ENCODE data around the gene DHRS3.
"Not testable (repeated sequence)": the region's sequence is repeated elsewhere in the genome, so short reads cannot be mapped to it uniquely, and the experiment has no call there.

The DHRS3 gene

GRCh38 chr1:12539320-12539704, 78.7 kb downstream of the DHRS3 start:
- DNase-seq (ENCODE audit: low read depth) = no peak

GRCh38 chr1:12538536-12538935, 79.5 kb downstream of the DHRS3 start:
- DNase-seq (ENCODE audit: low read depth) = not testable (repeated sequence)

DNA sequence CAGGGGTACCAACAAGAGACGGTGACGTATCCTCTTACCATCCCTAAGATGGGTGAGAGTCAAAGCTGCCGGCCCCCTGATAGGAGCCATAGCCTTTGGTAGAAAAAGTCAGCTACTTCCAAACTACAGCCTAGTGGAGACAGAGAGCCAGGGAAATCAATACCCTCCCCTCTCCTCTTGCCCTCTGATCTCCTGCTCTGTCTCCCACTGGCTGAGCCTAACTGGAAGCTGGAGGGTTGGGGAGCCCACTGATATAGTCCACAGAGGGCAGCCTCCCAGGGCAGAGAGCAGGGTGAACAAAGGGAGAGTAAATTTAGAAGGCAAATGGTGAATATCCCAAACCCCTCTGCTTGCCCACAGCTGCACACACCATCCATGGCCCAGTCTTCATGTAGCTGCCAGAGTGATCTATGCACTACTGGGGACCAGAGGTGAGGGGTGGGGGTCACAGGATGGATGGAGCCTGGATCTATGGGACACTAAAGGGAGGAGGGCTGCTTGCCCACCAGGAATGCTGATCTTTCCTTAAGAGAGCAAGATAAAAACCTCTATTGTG, 80.0 kb downstream of the DHRS3 start:
- DNase-seq (ENCODE audit: low read depth) = no peak

DNA sequence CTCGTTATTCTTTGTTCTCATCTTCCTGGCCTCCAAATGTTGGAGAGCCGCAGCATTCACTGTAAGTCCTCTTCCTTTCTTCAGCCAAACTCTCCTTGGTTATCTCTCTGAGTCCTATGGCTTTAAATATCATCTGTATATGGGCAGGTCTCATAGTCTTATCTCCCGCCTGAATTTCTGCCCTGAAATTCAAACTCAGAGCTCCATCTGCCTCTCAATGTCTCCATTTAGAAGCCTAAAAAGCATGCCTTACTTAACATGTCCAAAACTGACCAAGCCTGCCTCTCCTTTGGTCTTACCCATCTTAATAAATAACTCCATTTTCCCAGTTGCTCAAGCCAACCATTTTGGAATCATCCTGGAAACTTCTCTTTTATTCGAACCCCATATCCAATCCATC, 80.7 kb downstream of the DHRS3 start:
- DNase-seq (ENCODE audit: low read depth) = no peak

DNA sequence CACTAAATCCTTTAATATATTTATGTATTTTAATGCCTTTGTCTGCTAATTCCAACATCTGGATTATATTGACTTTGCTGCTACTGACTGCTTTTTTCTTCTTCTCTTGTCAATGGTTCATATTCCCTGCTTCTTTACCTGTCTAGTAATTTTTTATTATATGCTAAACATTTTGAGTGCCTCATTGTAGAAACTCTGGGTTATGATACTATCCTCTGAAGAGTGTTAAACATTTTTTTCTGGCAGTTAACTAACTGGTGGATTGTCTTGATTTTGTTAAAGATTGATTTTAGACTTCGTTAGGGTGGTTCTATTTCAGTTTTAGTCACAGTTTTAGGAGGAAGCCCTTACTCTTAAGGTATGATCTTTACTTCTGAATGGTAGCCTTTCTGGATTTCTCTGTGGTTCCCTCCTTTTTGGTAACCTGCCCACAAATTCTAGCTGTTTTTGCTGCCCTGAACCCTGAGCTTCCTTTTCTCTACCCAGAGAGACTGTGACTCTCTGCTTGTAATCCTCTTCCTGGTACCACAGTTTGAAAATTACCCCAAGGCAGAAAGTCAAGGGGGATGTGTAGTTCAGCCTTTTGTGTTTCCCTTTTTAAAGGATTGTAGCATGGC, 81.9 kb downstream of the DHRS3 start:
- no peak for DNase-seq (ENCODE audit: low read depth)

- no peak for DNase-seq (ENCODE audit: low read depth)
Observed at GRCh38 chr1:12532405-12533315, 85.3 kb downstream of the DHRS3 start.

- no peak for DNase-seq (ENCODE audit: low read depth)
Observed at GRCh38 chr1:12531179-12531499, 86.9 kb downstream of the DHRS3 start.

- no peak for DNase-seq (ENCODE audit: low read depth)
Observed at GRCh38 chr1:12530462-12531178, 87.4 kb downstream of the DHRS3 start.

DNA sequence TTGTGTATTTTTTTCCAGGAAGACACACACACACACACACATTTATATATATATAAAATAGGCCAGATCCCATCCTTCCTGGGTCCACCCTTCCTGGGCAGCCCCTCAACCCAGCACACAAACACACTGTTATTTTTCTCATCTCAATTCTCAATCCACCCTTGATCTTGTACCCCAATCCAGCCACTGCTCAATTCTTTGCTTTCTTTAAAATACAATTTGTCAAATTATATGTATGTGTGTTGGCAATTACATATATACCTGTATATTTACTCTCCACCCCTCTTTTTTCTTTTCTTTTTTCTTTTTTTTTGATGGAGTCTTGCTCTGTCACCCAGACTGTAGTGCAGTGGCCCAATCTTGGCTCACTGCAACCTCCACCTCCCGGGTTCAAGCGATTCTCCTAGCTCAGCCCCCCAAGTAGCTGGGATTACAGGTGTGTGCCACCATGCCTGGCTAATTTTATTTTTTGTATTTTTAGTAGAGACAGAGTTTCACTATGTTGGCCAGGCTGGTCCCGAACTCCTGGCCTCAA, 88.3 kb downstream of the DHRS3 start:
- DNase-seq (ENCODE audit: low read depth) = no peak

DNA sequence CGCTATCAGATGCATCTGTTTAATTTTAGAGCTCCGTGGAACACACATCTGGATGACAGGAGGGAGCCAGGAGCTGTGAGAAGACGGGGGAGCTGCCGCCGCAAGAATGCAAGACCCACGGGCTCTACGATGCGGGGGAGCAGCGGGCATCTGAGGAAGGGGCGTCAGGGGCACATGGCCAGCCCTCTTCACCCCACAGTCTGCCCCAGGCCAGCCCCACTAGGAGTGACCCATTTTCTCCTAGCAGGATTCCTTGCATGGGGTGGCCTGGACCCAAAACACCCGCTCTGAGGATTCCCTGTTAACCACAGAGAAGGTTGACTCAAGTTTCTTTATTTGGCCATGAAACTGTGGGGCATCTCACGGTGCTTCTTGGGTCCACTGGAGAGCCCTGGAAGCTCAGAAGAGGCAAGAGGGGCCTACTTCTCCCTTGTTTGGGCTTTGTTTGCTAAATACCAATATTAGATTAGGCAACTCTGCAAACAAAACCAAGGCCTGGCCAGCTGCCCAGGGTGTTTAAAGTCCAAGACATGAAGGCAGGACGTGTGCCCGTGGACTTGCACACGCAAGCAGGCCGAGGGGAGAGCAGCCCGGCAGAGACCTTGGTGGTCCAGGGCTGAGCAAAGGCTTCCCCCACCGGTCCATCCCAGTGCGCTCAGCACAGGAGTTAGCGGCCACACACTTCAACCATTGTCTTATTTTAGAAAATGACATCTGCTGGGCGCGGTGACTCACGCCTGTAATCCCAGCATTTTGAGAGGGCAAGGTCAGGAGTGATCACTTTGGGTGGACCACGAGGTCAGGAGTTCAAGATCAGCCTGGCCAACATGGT, 89.8 kb downstream of the DHRS3 start:
- DNase-seq (ENCODE audit: low read depth) = peak; percentile 73

DNA sequence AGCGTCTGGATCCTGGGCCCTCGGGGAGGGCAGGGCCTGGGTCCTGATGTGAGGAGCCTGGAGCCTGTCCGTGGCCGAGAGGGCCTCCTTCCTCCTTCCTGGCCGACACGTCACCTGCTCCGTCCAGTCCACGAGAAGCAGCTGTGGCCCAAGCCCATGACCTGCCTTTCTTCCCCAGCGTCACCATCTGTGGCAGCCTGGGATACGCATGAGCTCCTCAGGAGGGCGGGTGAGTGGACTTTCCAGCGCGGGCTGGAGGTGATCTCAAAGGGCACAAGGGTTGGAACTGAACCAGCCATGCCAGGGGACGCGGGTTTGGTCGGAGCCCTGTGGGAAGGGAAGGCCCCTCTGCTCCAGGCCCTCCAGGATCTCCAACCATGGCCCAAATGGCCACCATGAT, 90.4 kb downstream of the DHRS3 start:
- no peak for DNase-seq (ENCODE audit: low read depth)

GRCh38 chr1:12525311-12526181, 92.5 kb downstream of the DHRS3 start:
- DNase-seq (ENCODE audit: low read depth) = no peak

- no peak for DNase-seq (ENCODE audit: low read depth)
Observed at GRCh38 chr1:12524266-12524665, 93.7 kb downstream of the DHRS3 start.

DNA sequence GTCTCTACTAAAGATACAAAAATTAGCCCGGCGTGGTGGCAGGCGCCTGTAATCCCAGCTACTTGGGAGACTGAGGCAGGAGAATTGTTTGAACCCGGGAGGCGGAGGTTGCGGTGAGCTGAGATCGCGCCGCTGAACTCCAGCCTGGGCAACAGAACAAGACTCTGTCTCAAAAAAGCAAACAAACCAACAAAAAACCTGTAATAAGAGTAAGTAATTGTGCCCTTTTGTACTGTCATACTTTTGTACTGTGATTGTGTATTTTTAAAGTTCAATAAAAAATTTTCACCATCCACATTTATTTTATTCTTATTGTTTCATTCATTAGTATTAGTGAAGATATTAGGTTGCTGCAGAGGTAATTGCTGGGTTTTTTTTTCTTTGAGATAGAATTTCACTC, 95.2 kb downstream of the DHRS3 start:
- not testable (repeated sequence) for DNase-seq (ENCODE audit: low read depth)

DNA sequence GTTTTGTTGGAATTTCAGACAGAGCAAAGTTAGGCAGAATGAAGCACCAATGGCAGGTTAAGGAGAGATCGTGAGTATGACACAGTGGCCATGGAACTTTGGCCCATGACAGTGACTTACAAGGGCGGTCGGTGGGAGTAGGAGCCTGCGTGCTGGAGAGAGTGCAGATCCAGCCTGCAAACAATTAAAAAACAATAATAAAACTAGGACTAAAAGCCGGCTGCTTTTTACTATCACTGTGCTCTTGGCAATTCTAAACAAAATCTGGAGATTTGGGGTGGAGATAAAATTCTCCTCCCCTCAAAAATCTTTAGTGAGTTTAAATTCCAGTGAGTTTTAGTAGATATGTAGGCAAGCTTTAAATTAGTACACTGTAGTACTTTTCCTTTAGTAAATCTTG, 96.9 kb downstream of the DHRS3 start:
- no peak for DNase-seq (ENCODE audit: low read depth)

DNA sequence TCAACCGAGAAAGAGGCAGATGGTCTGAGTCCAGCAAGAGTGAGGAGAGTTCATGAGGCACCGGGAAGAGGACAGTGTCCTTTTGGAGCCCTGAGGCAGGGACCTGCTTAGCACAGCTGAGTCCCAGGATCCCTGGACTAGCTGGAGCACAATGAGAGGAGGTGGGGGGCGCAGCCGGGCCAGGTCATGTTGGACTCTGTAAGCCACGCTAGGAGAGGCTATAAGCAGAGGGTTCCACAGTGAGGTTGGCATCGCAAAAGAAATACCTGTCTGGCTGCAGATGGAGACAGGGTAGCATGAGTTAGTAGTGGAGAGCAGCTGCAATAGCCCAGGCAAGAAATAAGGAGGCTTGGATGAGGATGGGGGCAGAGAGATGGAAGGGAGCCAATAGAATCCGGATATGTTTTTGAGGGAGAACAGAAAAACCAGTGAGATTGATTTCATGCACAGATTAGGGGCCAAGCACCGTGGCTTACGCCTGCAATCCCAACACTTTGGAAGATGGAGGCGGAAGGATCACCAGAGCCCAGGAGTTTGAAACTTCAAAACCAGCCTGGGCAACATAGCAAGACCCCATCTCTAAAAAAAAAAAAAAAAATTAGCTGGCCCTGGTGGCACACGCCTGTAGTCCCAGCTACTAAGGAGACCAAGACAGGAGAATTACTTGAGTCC, 98.2 kb downstream of the DHRS3 start:
- no peak for DNase-seq (ENCODE audit: low read depth)

GRCh38 chr1:12518931-12519692, 98.9 kb downstream of the DHRS3 start:
- peak; percentile 45 for DNase-seq (ENCODE audit: low read depth)

Data from GM04503 (cell line).